ENCODE data around the gene MCOLN2. TPM values are rescaled to one million over a fixed set of nuclear protein-coding genes. Genes with fewer than 3 reads are reported as not detected.

MCOLN2 gene
- total and polyA plus RNA-seq, 4 experiments from 2014 or later: 6.4 to 20.3 (median 14.3) TPM

GRCh38 chr1:84947536-84948410 is 49.1 kb downstream of the MCOLN2 start:
- Histone ChIP-seq H3K9me3 (ENCODE audit: control insufficient read depth in 1 of 2, low read length in 2 of 2) (no peaks in the 10 kb centered on the region), H3K4me1 (ENCODE audit: insufficient read depth, low read length) (peaks cover 5% of the 10 kb centered on the region), H3K4me3 (ENCODE audit: low read length in 2 of 2) (no peak overlapping the region), H3K36me3 (ENCODE audit: insufficient read depth, low read length) (no peaks in the 10 kb centered on the region), H3K27me3 (ENCODE audit: insufficient read depth, low read length) (no peaks in the 10 kb centered on the region), H3K27ac (ENCODE audit: low read depth, low read length) (no peak overlapping the region)
- ChIA-PET CTCF (ENCODE audit: partially characterized antibody) (interaction anchor here (0.5 to 11.6 kb wide), 6 partner anchors 11 to 309 kb away, joined by 3 to 282 read pairs (median 10); partner anchors contain the start of gene C1orf52), POLR2A (ENCODE audit: partially characterized antibody) (interaction anchor here (0.5 to 3.7 kb wide), 5 partner anchors 49 to 328 kb away, joined by 3 to 45 read pairs (median 4); partner anchors contain the start of genes BCL10 and MCOLN2)
- Mint-ChIP-seq H3K27ac (peak overlapping the region in 5 of 7 donors; percentile 13 to 92 (median 38)), H3K4me1 (peaks cover 5 to 15% (median 11%) of the 10 kb centered on the region in 4 donors), H3K27me3 (peaks cover 0 to 5% of the 10 kb centered on the region in 2 donors), H3K9me3 (peaks cover 0 to 24% (median 15%) of the 10 kb centered on the region in 8 donors), H3K4me3 (peak overlapping the region in 2 of 8 donors; percentile 16 to 23), H3K36me3 (peaks cover 38 to 42% of the 10 kb centered on the region in 2 donors)
- DNase-seq: no peak
- intact Hi-C loops (cut with micrococcal nuclease): loop anchor here (10.0 kb wide), 2 partner anchors 757 to 1067 kb away; partner anchors contain the start of gene ZNHIT6

- CTCF ChIA-PET (ENCODE audit: partially characterized antibody): interaction anchor here (3.5 to 11.6 kb wide), 3 partner anchors 12 to 310 kb away, joined by 16 to 282 read pairs (median 176); partner anchors contain the start of gene C1orf52
- no peak for DNase-seq
- H3K27me3 ChIP-seq (ENCODE audit: insufficient read depth, low read length): no peaks in the 10 kb centered on the region
- no peaks in the 10 kb centered on the region for H3K9me3 ChIP-seq (ENCODE audit: control insufficient read depth in 1 of 2, low read length in 2 of 2)
- H3K4me1 ChIP-seq (ENCODE audit: insufficient read depth, low read length): peaks cover 5% of the 10 kb centered on the region
- POLR2A ChIA-PET (ENCODE audit: partially characterized antibody): interaction anchor here (0.9 to 3.7 kb wide), 4 partner anchors 24 to 329 kb away, joined by 3 to 45 read pairs (median 4); partner anchors contain the start of gene BCL10
- Mint-ChIP-seq H3K4me1 (peaks cover 5 to 15% (median 11%) of the 10 kb centered on the region in 4 donors), H3K27me3 (peaks cover 0 to 4% of the 10 kb centered on the region in 2 donors), H3K27ac (peak overlapping the region in 4 of 7 donors; percentile 54 to 99 (median 88)), H3K9me3 (peaks cover 0 to 24% (median 15%) of the 10 kb centered on the region in 8 donors), H3K4me3 (no peak overlapping the region), H3K36me3 (peaks cover 27 to 32% of the 10 kb centered on the region in 2 donors)
- H3K27ac ChIP-seq (ENCODE audit: low read depth, low read length): no peak overlapping the region
- no peak overlapping the region for H3K4me3 ChIP-seq (ENCODE audit: low read length in 2 of 2)
- no peaks in the 10 kb centered on the region for H3K36me3 ChIP-seq (ENCODE audit: insufficient read depth, low read length)
- intact Hi-C loops (cut with micrococcal nuclease): loop anchor here (10.0 kb wide), 2 partner anchors 758 to 1068 kb away; partner anchors contain the start of gene ZNHIT6
These were observed 50.3 kb downstream of the MCOLN2 start for GRCh38 chr1:84946631-84947030.

- DNase-seq: peak; percentile 89 to 94 (median 91)
- Mint-ChIP-seq H3K27ac (peak overlapping the region; percentile 92 to 100 (median 97)), H3K9me3 (peaks cover 0 to 20% (median 10%) of the 10 kb centered on the region in 8 donors), H3K36me3 (peaks cover 13 to 17% of the 10 kb centered on the region in 2 donors), H3K4me1 (peaks cover 5 to 15% (median 11%) of the 10 kb centered on the region in 4 donors), H3K27me3 (no peaks in the 10 kb centered on the region), H3K4me3 (peak overlapping the region; percentile 85 to 97 (median 90))
- no peaks in the 10 kb centered on the region for H3K27me3 ChIP-seq (ENCODE audit: insufficient read depth, low read length)
- H3K4me3 ChIP-seq (ENCODE audit: low read length in 2 of 2): peak overlapping the region; percentile 55 to 82
- intact Hi-C loops (cut with micrococcal nuclease): loop anchor here (1.0 to 10.0 kb wide), 11 partner anchors 54 to 1070 kb away; partner anchors contain the start of genes BCL10, C1orf52, SYDE2 and ZNHIT6
- CTCF ChIA-PET (ENCODE audit: partially characterized antibody): interaction anchor here (0.5 to 11.6 kb wide), 50 partner anchors 9 to 1970 kb away, joined by 3 to 282 read pairs (median 4); partner anchors contain the start of genes BCL10, C1orf52, HS2ST1 and MCOLN3
- H3K36me3 ChIP-seq (ENCODE audit: insufficient read depth, low read length): no peaks in the 10 kb centered on the region
- peaks cover 5% of the 10 kb centered on the region for H3K4me1 ChIP-seq (ENCODE audit: insufficient read depth, low read length)
- no peaks in the 10 kb centered on the region for H3K9me3 ChIP-seq (ENCODE audit: control insufficient read depth in 1 of 2, low read length in 2 of 2)
- POLR2A ChIA-PET (ENCODE audit: partially characterized antibody): interaction anchor here (0.6 to 3.7 kb wide), 23 partner anchors 9 to 801 kb away, joined by 3 to 45 read pairs (median 5); partner anchors contain the start of genes BCL10, C1orf52, CTBS and MCOLN2
- peak overlapping the region; percentile 81 for H3K27ac ChIP-seq (ENCODE audit: low read depth, low read length)
These were observed 52.0 kb downstream of the MCOLN2 start for GRCh38 chr1:84944767-84945486.

- CTCF ChIA-PET (ENCODE audit: partially characterized antibody): interaction anchor here (1.1 to 11.6 kb wide), 4 partner anchors 57 to 315 kb away, joined by 3 to 282 read pairs (median 91); partner anchors contain the start of gene C1orf52
- peaks cover 5% of the 10 kb centered on the region for H3K4me1 ChIP-seq (ENCODE audit: insufficient read depth, low read length)
- no peak overlapping the region for H3K27ac ChIP-seq (ENCODE audit: low read depth, low read length)
- no peaks in the 10 kb centered on the region for H3K36me3 ChIP-seq (ENCODE audit: insufficient read depth, low read length)
- no peaks in the 10 kb centered on the region for H3K9me3 ChIP-seq (ENCODE audit: control insufficient read depth in 1 of 2, low read length in 2 of 2)
- POLR2A ChIA-PET (ENCODE audit: partially characterized antibody): no interaction called here
- Mint-ChIP-seq H3K9me3 (no peaks in the 10 kb centered on the region), H3K27me3 (no peaks in the 10 kb centered on the region), H3K4me1 (peaks cover 3 to 15% (median 11%) of the 10 kb centered on the region in 4 donors), H3K36me3 (peaks cover 0 to 11% of the 10 kb centered on the region in 2 donors), H3K4me3 (no peak overlapping the region), H3K27ac (peak overlapping the region in 2 of 7 donors; percentile 30 to 42)
- no peak overlapping the region for H3K4me3 ChIP-seq (ENCODE audit: low read length in 2 of 2)
- intact Hi-C loops (cut with micrococcal nuclease): loop anchor here (10.0 kb wide), 2 partner anchors 763 to 1073 kb away; partner anchors contain the start of gene ZNHIT6
- no peaks in the 10 kb centered on the region for H3K27me3 ChIP-seq (ENCODE audit: insufficient read depth, low read length)
- DNase-seq: no peak
These were observed 55.1 kb downstream of the MCOLN2 start for GRCh38 chr1:84941843-84942242.

- no peaks in the 10 kb centered on the region for H3K36me3 ChIP-seq (ENCODE audit: insufficient read depth, low read length)
- H3K9me3 ChIP-seq (ENCODE audit: control insufficient read depth in 1 of 2, low read length in 2 of 2): no peaks in the 10 kb centered on the region
- peaks cover 3% of the 10 kb centered on the region for H3K4me1 ChIP-seq (ENCODE audit: insufficient read depth, low read length)
- peaks cover 6 to 9% (median 8%) of the 10 kb centered on the region in 4 donors for H3K4me1 Mint-ChIP-seq
- H3K27ac ChIP-seq (ENCODE audit: low read depth, low read length): no peak overlapping the region
- H3K4me3 ChIP-seq (ENCODE audit: low read length in 2 of 2): no peak overlapping the region
- H3K9me3 Mint-ChIP-seq: no peaks in the 10 kb centered on the region
- no peak for DNase-seq
- ChIA-PET POLR2A (ENCODE audit: partially characterized antibody) (no interaction called here), CTCF (ENCODE audit: partially characterized antibody) (interaction anchor here (0.5 to 11.6 kb wide), 3 partner anchors 85 to 317 kb away, joined by 3 to 282 read pairs (median 176); partner anchors contain the start of gene C1orf52)
- no peak overlapping the region for H3K27ac Mint-ChIP-seq
- H3K36me3 Mint-ChIP-seq: peaks cover 0 to 11% of the 10 kb centered on the region in 2 donors
- H3K4me3 Mint-ChIP-seq: no peak overlapping the region
- no peaks in the 10 kb centered on the region for H3K27me3 ChIP-seq (ENCODE audit: insufficient read depth, low read length)
- H3K27me3 Mint-ChIP-seq: no peaks in the 10 kb centered on the region
- intact Hi-C loops (cut with micrococcal nuclease): loop anchor here (10.0 kb wide), 2 partner anchors 764 to 1074 kb away; partner anchors contain the start of gene ZNHIT6
These were observed 56.4 kb downstream of the MCOLN2 start for GRCh38 chr1:84940481-84940880.

- Mint-ChIP-seq H3K27me3 (no peaks in the 10 kb centered on the region), H3K4me3 (no peak overlapping the region), H3K36me3 (peaks cover 0 to 6% of the 10 kb centered on the region in 2 donors), H3K4me1 (peaks cover 1 to 3% (median 2%) of the 10 kb centered on the region in 4 donors), H3K9me3 (no peaks in the 10 kb centered on the region), H3K27ac (no peak overlapping the region)
- ChIA-PET CTCF (ENCODE audit: partially characterized antibody) (interaction anchor here (1.2 to 11.6 kb wide), 3 partner anchors 11 to 319 kb away, joined by 4 to 282 read pairs (median 5); partner anchors contain the start of gene C1orf52), POLR2A (ENCODE audit: partially characterized antibody) (no interaction called here)
- H3K36me3 ChIP-seq (ENCODE audit: insufficient read depth, low read length): no peaks in the 10 kb centered on the region
- no peak overlapping the region for H3K4me3 ChIP-seq (ENCODE audit: low read length in 2 of 2)
- H3K27me3 ChIP-seq (ENCODE audit: insufficient read depth, low read length): no peaks in the 10 kb centered on the region
- peaks cover 3% of the 10 kb centered on the region for H3K4me1 ChIP-seq (ENCODE audit: insufficient read depth, low read length)
- DNase-seq: no peak
- no peak overlapping the region for H3K27ac ChIP-seq (ENCODE audit: low read depth, low read length)
- H3K9me3 ChIP-seq (ENCODE audit: control insufficient read depth in 1 of 2, low read length in 2 of 2): no peaks in the 10 kb centered on the region
- intact Hi-C loops (cut with micrococcal nuclease): loop anchor here (5.0 to 10.0 kb wide), 5 partner anchors 187 to 1075 kb away; partner anchors contain the start of gene ZNHIT6
These were observed 57.2 kb downstream of the MCOLN2 start for GRCh38 chr1:84939761-84940160.

Measured in CD4-positive, alpha-beta memory T cell (primary cell).